Mesendoderm (in vitro differentiated cells): ENCODE measurements around the gene MEF2B.

Experiments used
- DNase-seq: peaks from one replicate; pipeline ENCODE4 v3.0.0; 2013
- H2AK5ac ChIP-seq: 2 replicates; pipeline ENCODE4 v1.6.1; 2013; ENCODE audit warnings: low read length, inconsistent platforms
- H2BK120ac ChIP-seq: 2 replicates; pipeline ENCODE4 v1.6.1; 2013; ENCODE audit warnings: low read depth, mild to moderate bottlenecking, low read length, moderate library complexity, mixed read lengths
- H2BK15ac ChIP-seq: replicated peaks from 2 replicates; pipeline ENCODE4 v1.6.1; 2013; ENCODE audit warnings: low read depth, mild to moderate bottlenecking, moderate library complexity
- H2BK5ac ChIP-seq: 2 replicates; pipeline ENCODE4 v1.6.1; 2013; ENCODE audit warnings: low read length, inconsistent platforms
- H3K18ac ChIP-seq: 2 replicates; pipeline ENCODE4 v1.6.1; 2013; ENCODE audit warnings: mild to moderate bottlenecking, low read length, mixed read lengths
- H3K23ac ChIP-seq: one replicate; pipeline ENCODE4 v1.6.1; 2013; ENCODE audit warnings: low read length
- H3K27ac ChIP-seq: 2 replicates; pipeline ENCODE4 v1.5.1; 2013; ENCODE audit warnings: low read depth, mild to moderate bottlenecking, inconsistent platforms, low read length, moderate library complexity
- H3K27me3 ChIP-seq: 2 replicates; pipeline ENCODE4 v1.6.1; 2013; ENCODE audit warnings: low read length, control low read depth, mild to moderate bottlenecking, inconsistent platforms; ENCODE audit not compliant: insufficient read depth, poor library complexity
- H3K36me3 ChIP-seq: 2 replicates; pipeline ENCODE4 v1.6.1; 2013; ENCODE audit warnings: low read length, inconsistent platforms; ENCODE audit not compliant: control insufficient read depth, insufficient read depth
- H3K4ac ChIP-seq: one replicate; pipeline ENCODE4 v1.6.1; 2013; ENCODE audit warnings: low read depth, mild to moderate bottlenecking, low read length, moderate library complexity
- H3K4me1 ChIP-seq: 2 replicates; pipeline ENCODE4 v1.6.1; 2013; ENCODE audit warnings: low read depth, low read length, inconsistent platforms; ENCODE audit not compliant: control insufficient read depth
- H3K4me2 ChIP-seq: 2 replicates; pipeline ENCODE4 v1.6.1; 2013; ENCODE audit warnings: low read length
- H3K4me3 ChIP-seq: 2 replicates; pipeline ENCODE4 v1.5.1; 2013; ENCODE audit warnings: mild to moderate bottlenecking, low read length
- H3K56ac ChIP-seq: one replicate; pipeline ENCODE4 v1.6.1; 2013; ENCODE audit warnings: low read length
- H3K79me1 ChIP-seq: 2 replicates; pipeline ENCODE4 v1.6.1; 2013; ENCODE audit warnings: low read length, inconsistent platforms
- H3K79me2 ChIP-seq: 2 replicates; pipeline ENCODE4 v1.6.1; 2013; ENCODE audit warnings: mild to moderate bottlenecking, low read length; ENCODE audit not compliant: control insufficient read depth, insufficient read depth
- H3K9ac ChIP-seq: 2 replicates; pipeline ENCODE4 v1.6.1; 2013; ENCODE audit warnings: low read length, inconsistent platforms
- H4K5ac ChIP-seq: one replicate; pipeline ENCODE4 v1.6.1; 2013; ENCODE audit warnings: low read length
- H4K8ac ChIP-seq: one replicate; pipeline ENCODE4 v1.6.1; 2013; ENCODE audit warnings: low read depth, mild to moderate bottlenecking, control low read depth, low read length, moderate library complexity
- WGBS: extraction: QIAGEN DNeasy Blood & Tissue Kit; methylation state at CpG from one replicate; pipeline ENCODE4 v1.1.7; 2013; ENCODE audit warnings: low lambda C conversion rate, missing lambda C conversion rate; ENCODE audit not compliant: insufficient coverage; ENCODE audit errors: extremely low coverage; 5-methylcytosine and 5-hydroxymethylcytosine counted together

MEF2B gene

DNA sequence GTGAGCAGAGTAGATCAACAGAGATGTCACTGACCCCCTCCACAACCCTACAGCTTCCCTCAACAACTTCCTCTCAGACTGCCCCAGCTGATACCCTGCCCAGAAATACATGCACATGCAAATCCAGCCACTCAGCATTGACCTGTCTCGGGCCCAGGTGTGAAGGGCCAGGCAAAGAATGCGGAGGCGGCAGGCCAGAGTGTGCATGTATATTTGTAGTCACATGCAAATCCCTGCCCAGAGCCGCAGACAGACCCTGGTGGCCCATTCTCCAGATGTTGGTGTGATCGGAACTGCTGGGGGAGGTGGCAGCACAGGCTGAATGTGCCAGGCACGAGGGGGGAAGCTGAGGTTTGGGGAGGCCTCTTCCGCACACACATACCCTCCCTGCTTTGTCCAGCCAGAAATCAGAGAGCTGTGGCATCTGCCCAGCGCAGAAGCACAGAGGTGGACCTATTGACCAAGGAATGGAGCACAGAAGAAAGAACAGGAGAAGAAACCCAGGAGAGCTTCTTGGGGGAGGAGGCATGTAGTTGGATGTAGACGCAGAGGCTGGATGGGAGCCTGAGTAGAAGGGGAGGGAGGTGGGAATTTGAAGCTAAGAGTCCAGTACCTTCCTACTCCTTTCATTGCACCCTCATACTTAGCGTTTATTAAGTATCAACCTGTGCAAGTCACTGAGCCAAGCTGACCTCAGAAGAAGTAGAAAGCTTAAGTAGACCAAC, 14.4 kb downstream of the MEF2B start:
- H3K27ac ChIP-seq = no peak overlapping the region
- no peak overlapping the region for H2BK15ac ChIP-seq
- no peaks in the 10 kb centered on the region for H3K27me3 ChIP-seq
- no peak for DNase-seq
- H3K79me1 ChIP-seq = no peaks in the 10 kb centered on the region
- no peak overlapping the region for H2AK5ac ChIP-seq
- no peak overlapping the region for H2BK5ac ChIP-seq
- no peaks in the 10 kb centered on the region for H3K4me1 ChIP-seq
- H4K8ac ChIP-seq = no peak overlapping the region
- no peak overlapping the region for H3K23ac ChIP-seq
- no peak overlapping the region for H3K9ac ChIP-seq
- H3K4ac ChIP-seq = no peak overlapping the region
- no peak overlapping the region for H3K4me2 ChIP-seq
- no peak overlapping the region for H4K5ac ChIP-seq
- H2BK120ac ChIP-seq = no peak overlapping the region
- no peaks in the 10 kb centered on the region for H3K36me3 ChIP-seq
- H3K79me2 ChIP-seq = no peaks in the 10 kb centered on the region
- no peak overlapping the region for H3K56ac ChIP-seq
- WGBS = no CpG with 5 or more reads among the region's 10 CpGs
- no peak overlapping the region for H3K18ac ChIP-seq
- H3K4me3 ChIP-seq = no peak overlapping the region

DNA sequence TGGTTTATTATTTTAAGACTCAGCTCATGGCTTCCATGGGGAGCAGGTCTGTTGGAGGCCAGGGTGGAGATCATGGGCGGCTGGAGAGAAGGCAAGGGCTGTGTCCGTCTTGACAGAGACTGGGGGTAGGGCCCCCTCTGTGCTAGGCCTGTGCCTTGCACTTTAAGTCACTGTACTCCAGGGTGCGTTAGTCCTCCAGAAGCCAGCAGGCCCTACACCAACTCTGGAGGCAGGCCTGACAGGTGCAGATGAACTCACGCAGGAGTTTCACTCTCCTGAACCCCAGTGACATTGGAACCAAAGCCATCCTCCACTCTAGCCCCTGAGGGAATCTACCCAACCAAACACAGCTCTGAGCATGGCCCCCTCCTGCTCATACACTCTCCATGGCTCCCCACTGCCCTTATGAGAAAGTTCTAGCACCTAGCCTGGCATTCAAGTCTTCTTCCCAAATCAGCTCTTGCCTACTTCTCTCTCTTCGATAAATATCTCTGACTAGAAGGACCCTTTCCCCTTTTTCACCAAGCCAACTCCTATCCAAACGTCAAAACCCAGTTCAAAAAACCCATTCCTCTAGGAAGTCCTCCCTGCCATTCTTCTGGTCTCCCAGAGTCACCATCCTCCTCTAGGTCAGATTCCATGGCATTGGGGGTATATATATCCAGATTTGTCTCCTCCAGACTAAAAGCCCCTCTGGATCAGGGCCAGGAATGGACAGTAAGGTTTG, 15.1 kb downstream of the MEF2B start:
- Histone ChIP-seq H3K79me1 (no peaks in the 10 kb centered on the region), H2BK15ac (no peak overlapping the region), H3K79me2 (no peaks in the 10 kb centered on the region), H4K5ac (no peak overlapping the region), H3K4me3 (no peak overlapping the region), H3K4me1 (no peaks in the 10 kb centered on the region), H2BK5ac (no peak overlapping the region), H3K23ac (no peak overlapping the region), H3K9ac (no peak overlapping the region), H3K27me3 (no peaks in the 10 kb centered on the region), H2BK120ac (no peak overlapping the region), H3K56ac (no peak overlapping the region), H3K27ac (no peak overlapping the region), H3K36me3 (no peaks in the 10 kb centered on the region), H3K4me2 (no peak overlapping the region), H3K4ac (no peak overlapping the region), H4K8ac (no peak overlapping the region), H2AK5ac (no peak overlapping the region), H3K18ac (no peak overlapping the region)
- WGBS = no CpG with 5 or more reads among the region's 6 CpGs
- no peak for DNase-seq

DNA sequence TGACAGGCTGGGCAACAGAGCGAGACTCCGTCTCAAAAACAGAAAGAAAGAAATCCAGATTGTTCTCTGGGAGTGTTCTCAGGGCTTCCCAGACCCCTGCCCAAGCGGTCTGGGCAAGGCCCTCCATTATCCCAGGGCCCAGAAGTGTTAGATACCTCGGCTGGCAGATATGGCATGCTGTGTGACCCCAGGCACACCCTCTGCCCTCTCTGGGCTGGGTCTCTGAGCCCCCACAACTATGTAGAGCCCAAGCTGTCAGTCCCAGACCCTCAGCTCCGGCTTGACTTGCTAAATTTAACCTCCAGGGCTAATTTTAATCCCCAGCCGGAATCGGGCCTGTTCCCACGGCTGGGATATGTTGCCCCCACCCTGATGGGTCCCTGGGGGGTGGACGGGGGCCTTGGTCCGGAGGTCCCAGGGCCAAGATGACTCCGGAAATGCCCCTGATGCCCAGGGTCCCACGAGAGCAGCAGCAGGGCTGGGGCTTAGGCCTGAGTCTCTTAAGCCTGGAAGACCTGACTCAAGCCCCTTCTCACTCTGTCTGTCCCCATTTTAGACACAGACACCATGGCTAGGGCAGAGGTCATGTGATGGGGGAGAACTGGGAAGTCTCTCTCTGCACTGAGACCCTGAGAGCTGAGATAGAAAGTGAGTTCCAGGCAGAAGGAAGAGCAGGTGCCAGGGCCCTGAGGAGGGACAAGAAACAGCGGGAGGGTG, 17.2 kb downstream of the MEF2B start:
- Histone ChIP-seq H3K23ac (no peak overlapping the region), H3K18ac (no peak overlapping the region), H3K4me2 (no peak overlapping the region), H3K4me1 (no peaks in the 10 kb centered on the region), H4K5ac (no peak overlapping the region), H3K4ac (no peak overlapping the region), H2BK120ac (no peak overlapping the region), H3K4me3 (no peak overlapping the region), H4K8ac (no peak overlapping the region), H3K79me2 (no peaks in the 10 kb centered on the region), H3K27me3 (no peaks in the 10 kb centered on the region), H3K9ac (no peak overlapping the region), H2AK5ac (no peak overlapping the region), H3K79me1 (no peaks in the 10 kb centered on the region), H3K36me3 (no peaks in the 10 kb centered on the region), H3K56ac (no peak overlapping the region), H2BK5ac (no peak overlapping the region), H3K27ac (no peak overlapping the region), H2BK15ac (no peak overlapping the region)
- DNase-seq = no peak
- WGBS = no CpG with 5 or more reads among the region's 13 CpGs

DNA sequence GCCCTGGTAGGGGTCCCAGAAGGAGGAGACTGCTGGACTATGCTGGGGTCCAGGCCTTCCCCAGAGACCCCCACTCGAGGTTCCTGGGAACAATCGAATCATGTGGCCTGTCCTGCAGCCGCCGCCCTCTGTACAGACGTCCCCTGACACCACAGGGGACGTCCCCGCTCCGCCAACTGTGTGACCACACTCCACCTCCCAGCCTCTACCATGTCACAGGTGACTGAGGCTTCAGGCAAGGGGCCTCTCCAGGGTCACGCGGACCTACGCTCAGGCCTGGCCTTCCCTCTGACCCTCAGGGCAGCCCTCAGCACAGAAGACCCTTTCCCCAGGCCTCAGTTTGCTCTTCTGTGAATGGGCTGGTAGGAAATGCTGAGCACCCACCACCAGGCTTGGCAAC, 18.6 kb downstream of the MEF2B start:
- no peak for DNase-seq
- H3K79me1 ChIP-seq = no peaks in the 10 kb centered on the region
- no peak overlapping the region for H3K18ac ChIP-seq
- H2AK5ac ChIP-seq = no peak overlapping the region
- no peak overlapping the region for H3K23ac ChIP-seq
- no peak overlapping the region for H2BK120ac ChIP-seq
- no peak overlapping the region for H3K4me3 ChIP-seq
- H4K5ac ChIP-seq = no peak overlapping the region
- no CpG with 5 or more reads among the region's 11 CpGs for WGBS
- no peak overlapping the region for H2BK5ac ChIP-seq
- H3K4me2 ChIP-seq = no peak overlapping the region
- no peak overlapping the region for H4K8ac ChIP-seq
- no peak overlapping the region for H3K27ac ChIP-seq
- H3K4me1 ChIP-seq = no peaks in the 10 kb centered on the region
- no peaks in the 10 kb centered on the region for H3K79me2 ChIP-seq
- H3K27me3 ChIP-seq = no peaks in the 10 kb centered on the region
- no peak overlapping the region for H2BK15ac ChIP-seq
- H3K4ac ChIP-seq = no peak overlapping the region
- H3K9ac ChIP-seq = no peak overlapping the region
- H3K36me3 ChIP-seq = no peaks in the 10 kb centered on the region
- H3K56ac ChIP-seq = no peak overlapping the region

DNA sequence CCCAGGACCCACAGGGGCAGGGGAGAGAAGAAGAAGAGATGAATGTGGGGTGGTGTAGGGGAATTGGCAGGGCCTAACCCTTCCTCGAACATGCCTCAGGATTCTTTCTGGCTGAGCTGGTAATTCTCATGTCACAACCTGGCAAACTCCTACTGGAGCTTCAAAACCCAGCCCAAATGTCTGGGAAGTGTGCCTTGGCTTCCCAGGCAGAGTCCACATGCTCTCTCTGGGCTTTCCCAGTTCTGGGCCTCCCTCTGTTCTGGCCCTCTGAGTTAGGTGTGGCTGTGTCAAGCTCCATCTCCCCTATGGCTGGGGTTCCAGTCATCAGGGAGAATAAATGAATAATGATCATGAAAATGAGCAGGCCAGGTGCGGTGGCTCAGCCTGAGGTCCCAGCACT, 20.6 kb downstream of the MEF2B start:
- H3K4me1 ChIP-seq = no peaks in the 10 kb centered on the region
- H3K27me3 ChIP-seq = no peaks in the 10 kb centered on the region
- H3K4me3 ChIP-seq = no peak overlapping the region
- H3K4me2 ChIP-seq = no peak overlapping the region
- no peak overlapping the region for H2BK5ac ChIP-seq
- no peak overlapping the region for H3K18ac ChIP-seq
- H2BK15ac ChIP-seq = no peak overlapping the region
- no peak overlapping the region for H3K23ac ChIP-seq
- no peak overlapping the region for H3K9ac ChIP-seq
- no peak for DNase-seq
- no peak overlapping the region for H3K27ac ChIP-seq
- H3K79me1 ChIP-seq = no peaks in the 10 kb centered on the region
- no peak overlapping the region for H4K5ac ChIP-seq
- H3K36me3 ChIP-seq = no peaks in the 10 kb centered on the region
- H3K4ac ChIP-seq = no peak overlapping the region
- H2AK5ac ChIP-seq = no peak overlapping the region
- no peak overlapping the region for H3K56ac ChIP-seq
- WGBS = no CpG with 5 or more reads among the region's 2 CpGs
- no peaks in the 10 kb centered on the region for H3K79me2 ChIP-seq
- H2BK120ac ChIP-seq = no peak overlapping the region
- H4K8ac ChIP-seq = no peak overlapping the region
